Activated CD8-positive, alpha-beta T cell treated with anti-CD3 and anti-CD28 coated beads for 36 hours (primary cell): Measurements from ENCODE around the gene ERF. TPM values are rescaled to one million over a fixed set of nuclear protein-coding genes. Genes with fewer than 3 reads are reported as not detected.

Experiments
- ATAC-seq: fragments of 200-7000 bp; cut with Tn5 transposase; one replicate; pipeline ENCODE4 v1.10.0; 2021; ENCODE audit warnings: mild to moderate bottlenecking, moderate library complexity
- CTCF ChIA-PET: fragments of 350-600 bp; sonication (Branson Sonifier 250); formaldehyde crosslinking; loops from one replicate; lab custom pipeline; 2021; ENCODE audit warnings: antibody characterized with exemption; lab: Charles Lee
- POLR2A ChIA-PET: fragments of 350-600 bp; sonication (Branson Sonifier 250); formaldehyde crosslinking; loops from one replicate; lab custom pipeline; 2021; ENCODE audit warnings: antibody characterized with exemption; lab: Charles Lee
- DNase-seq: peaks from one replicate; pipeline ENCODE4 v3.0.0-alpha.2; 2020
- H3K27ac Mint-ChIP-seq: one replicate; pipeline ENCODE4 v1.8.0; 2021; ENCODE audit warnings: mild to moderate bottlenecking, mixed read lengths
- H3K27me3 Mint-ChIP-seq: one replicate; pipeline ENCODE4 v1.8.0; 2021; ENCODE audit warnings: mixed read lengths
- H3K36me3 Mint-ChIP-seq: one replicate; pipeline ENCODE4 v1.8.0; 2021; ENCODE audit warnings: low read depth, mixed read lengths
- H3K4me1 Mint-ChIP-seq: one replicate; pipeline ENCODE4 v1.8.0; 2021; ENCODE audit warnings: low read depth, mixed read lengths
- H3K4me3 Mint-ChIP-seq: one replicate; pipeline ENCODE4 v1.8.0; 2021; ENCODE audit warnings: mild to moderate bottlenecking, moderate library complexity, mixed read lengths
- H3K9me3 Mint-ChIP-seq: one replicate; pipeline ENCODE4 v1.8.0; 2021; ENCODE audit warnings: mixed read lengths
- intact Hi-C: fragments of 100-400 bp; cut with micrococcal nuclease; formaldehyde crosslinking; loops from one replicate; pipeline ENCODE4 v1.10.0; 2022
- total RNA-seq, 2 experiments: library from RNA; stranded (reverse); gene quantifications; one replicate each; pipeline ENCODE4 v1.2.3, GENCODE V29; 2021
- TF ChIP-seq, protein P1 (sequence below): fragments of 200-600 bp; IDR thresholded peaks from one replicate; pipeline ENCODE4 v1.8.0; 2022; ENCODE audit warnings: antibody characterized with exemption, mild to moderate bottlenecking

ERF gene
- total RNA-seq, 2 experiments from 2014 or later, result 60.0 to 69.2 TPM

DNA sequence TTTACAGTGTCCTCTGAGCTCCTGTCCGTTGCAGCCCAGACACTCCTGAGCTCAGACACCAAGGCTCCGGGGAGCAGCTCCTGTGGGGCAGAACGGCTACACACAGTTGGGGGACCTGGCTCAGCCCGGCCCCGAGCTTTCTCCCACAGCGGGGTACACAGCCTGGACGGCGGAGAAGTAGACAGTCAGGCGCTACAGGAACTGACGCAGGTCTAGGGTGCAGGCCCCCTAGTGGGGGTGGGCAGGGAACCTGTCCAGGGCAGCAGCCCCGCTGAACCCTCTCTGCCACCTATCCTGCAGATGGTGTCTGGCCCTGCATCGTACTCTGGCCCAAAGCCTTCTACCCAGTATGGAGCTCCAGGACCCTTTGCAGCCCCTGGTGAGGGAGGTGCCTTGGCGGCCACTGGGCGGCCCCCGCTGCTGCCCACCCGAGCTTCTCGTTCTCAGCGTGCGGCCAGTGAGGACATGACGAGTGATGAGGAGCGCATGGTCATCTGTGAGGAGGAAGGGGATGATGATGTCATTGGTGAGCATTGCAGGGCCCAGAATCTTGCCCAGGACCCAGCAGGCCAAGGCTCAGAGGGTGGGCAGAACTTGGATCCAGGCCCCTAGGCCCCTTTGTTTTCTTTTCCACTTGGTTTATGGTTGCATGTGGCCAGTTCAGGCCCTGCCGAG lies 34.1 kb upstream of the ERF start:
- ChIA-PET CTCF (interaction anchor here (1.2 to 1.4 kb wide), 4 partner anchors 45 to 180 kb away, joined by 3 read pairs; partner anchors contain the start of gene ZNF526), POLR2A (interaction anchor here (1.0 kb wide), 1 partner anchor 37 kb away, joined by 3 read pairs; no protein-coding TSS in a partner anchor)
- Mint-ChIP-seq H3K27ac (no peak overlapping the region), H3K9me3 (no peaks in the 10 kb centered on the region), H3K36me3 (peaks cover 16% of the 10 kb centered on the region), H3K4me1 (peaks cover 18% of the 10 kb centered on the region), H3K27me3 (no peaks in the 10 kb centered on the region), H3K4me3 (no peak overlapping the region)
- ATAC-seq (no peak), DNase-seq (no peak)
- intact Hi-C loops, result loop anchor here (10.0 kb wide), 1 partner anchor 154 kb away; the partner anchor contains the start of gene POU2F2
- TF ChIP-seq, protein P1, sequence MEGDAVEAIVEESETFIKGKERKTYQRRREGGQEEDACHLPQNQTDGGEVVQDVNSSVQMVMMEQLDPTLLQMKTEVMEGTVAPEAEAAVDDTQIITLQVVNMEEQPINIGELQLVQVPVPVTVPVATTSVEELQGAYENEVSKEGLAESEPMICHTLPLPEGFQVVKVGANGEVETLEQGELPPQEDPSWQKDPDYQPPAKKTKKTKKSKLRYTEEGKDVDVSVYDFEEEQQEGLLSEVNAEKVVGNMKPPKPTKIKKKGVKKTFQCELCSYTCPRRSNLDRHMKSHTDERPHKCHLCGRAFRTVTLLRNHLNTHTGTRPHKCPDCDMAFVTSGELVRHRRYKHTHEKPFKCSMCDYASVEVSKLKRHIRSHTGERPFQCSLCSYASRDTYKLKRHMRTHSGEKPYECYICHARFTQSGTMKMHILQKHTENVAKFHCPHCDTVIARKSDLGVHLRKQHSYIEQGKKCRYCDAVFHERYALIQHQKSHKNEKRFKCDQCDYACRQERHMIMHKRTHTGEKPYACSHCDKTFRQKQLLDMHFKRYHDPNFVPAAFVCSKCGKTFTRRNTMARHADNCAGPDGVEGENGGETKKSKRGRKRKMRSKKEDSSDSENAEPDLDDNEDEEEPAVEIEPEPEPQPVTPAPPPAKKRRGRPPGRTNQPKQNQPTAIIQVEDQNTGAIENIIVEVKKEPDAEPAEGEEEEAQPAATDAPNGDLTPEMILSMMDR, result no peak

GRCh38 chr19:42288387-42288786 lies 33.5 kb upstream of the ERF start:
- no peak overlapping the region for H3K27ac Mint-ChIP-seq
- H3K9me3 Mint-ChIP-seq, result no peaks in the 10 kb centered on the region
- no peak for DNase-seq
- H3K4me1 Mint-ChIP-seq, result peaks cover 18% of the 10 kb centered on the region
- ATAC-seq, result no peak
- H3K36me3 Mint-ChIP-seq, result peaks cover 13% of the 10 kb centered on the region
- ChIA-PET POLR2A (interaction anchor here (1.0 kb wide), 1 partner anchor 36 kb away, joined by 3 read pairs; no protein-coding TSS in a partner anchor), CTCF (interaction anchor here (1.2 to 1.4 kb wide), 4 partner anchors 44 to 143 kb away, joined by 3 read pairs; partner anchors contain the start of gene ZNF526)
- TF ChIP-seq, protein P1, result no peak
- no peak overlapping the region for H3K4me3 Mint-ChIP-seq
- H3K27me3 Mint-ChIP-seq, result no peaks in the 10 kb centered on the region
- intact Hi-C loops, result loop anchor here (10.0 kb wide), 1 partner anchor 154 kb away; the partner anchor contains the start of gene POU2F2

- intact Hi-C loops, result loop anchor here (10.0 kb wide), 1 partner anchor 153 kb away; the partner anchor contains the start of gene POU2F2
- Mint-ChIP-seq H3K4me1 (peaks cover 18% of the 10 kb centered on the region), H3K4me3 (no peak overlapping the region), H3K27ac (no peak overlapping the region), H3K9me3 (no peaks in the 10 kb centered on the region), H3K36me3 (peaks cover 10% of the 10 kb centered on the region), H3K27me3 (no peaks in the 10 kb centered on the region)
- DNase-seq (no peak), ATAC-seq (no peak)
- ChIA-PET POLR2A (interaction anchor here (1.0 kb wide), 1 partner anchor 36 kb away, joined by 3 read pairs; no protein-coding TSS in a partner anchor), CTCF (interaction anchor here (0.7 to 1.4 kb wide), 6 partner anchors 9 to 143 kb away, joined by 3 read pairs; partner anchors contain the start of gene ZNF526)
- TF ChIP-seq, protein P1, result no peak
Observed at GRCh38 chr19:42287827-42288107, 32.8 kb upstream of the ERF start.

DNA sequence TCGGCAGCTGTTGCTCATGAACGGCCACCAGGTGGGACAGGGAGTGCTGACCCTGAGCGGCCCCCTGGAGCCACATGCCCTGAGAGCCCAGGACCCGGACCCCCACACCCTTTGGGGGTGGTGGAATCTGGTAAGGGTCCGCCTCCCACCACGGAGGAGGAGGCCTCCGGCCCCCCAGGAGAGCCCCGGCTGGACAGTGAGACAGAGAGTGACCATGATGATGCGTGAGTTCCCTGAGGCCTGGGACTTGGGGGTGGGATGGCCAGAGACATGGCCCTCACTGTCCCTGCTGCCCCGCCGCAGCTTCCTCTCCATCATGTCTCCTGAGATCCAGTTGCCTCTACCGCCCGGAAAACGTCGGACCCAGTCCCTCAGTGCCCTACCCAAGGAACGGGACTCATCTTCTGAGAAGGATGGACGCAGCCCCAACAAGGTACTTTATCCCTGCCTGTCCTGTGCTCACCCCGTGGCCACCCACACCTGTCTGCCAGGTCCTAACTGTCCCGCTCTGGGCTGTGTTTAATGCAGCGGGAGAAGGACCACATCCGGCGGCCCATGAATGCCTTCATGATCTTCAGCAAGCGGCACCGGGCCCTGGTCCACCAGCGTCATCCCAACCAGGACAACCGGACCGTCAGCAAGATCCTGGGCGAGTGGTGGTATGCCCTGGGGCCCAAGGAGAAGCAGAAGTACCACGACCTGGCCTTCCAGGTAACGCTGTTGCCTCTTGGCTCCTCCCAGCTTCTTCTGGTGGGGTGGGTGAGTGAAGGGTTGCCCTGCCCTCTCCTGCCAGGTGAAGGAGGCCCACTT lies 32.3 kb upstream of the ERF start:
- no peak for DNase-seq
- intact Hi-C loops, result loop anchor here (10.0 kb wide), 1 partner anchor 152 kb away; the partner anchor contains the start of gene POU2F2
- no peak overlapping the region for H3K4me3 Mint-ChIP-seq
- TF ChIP-seq, protein P1, result no peak
- POLR2A ChIA-PET, result interaction anchor here (1.0 kb wide), 1 partner anchor 14 kb away, joined by 3 read pairs; no protein-coding TSS in a partner anchor
- no peaks in the 10 kb centered on the region for H3K9me3 Mint-ChIP-seq
- H3K27me3 Mint-ChIP-seq, result no peaks in the 10 kb centered on the region
- CTCF ChIA-PET, result interaction anchor here (0.7 to 1.2 kb wide), 3 partner anchors 8 to 144 kb away, joined by 3 read pairs; no protein-coding TSS in a partner anchor
- ATAC-seq, result no peak
- H3K4me1 Mint-ChIP-seq, result peaks cover 18% of the 10 kb centered on the region
- H3K36me3 Mint-ChIP-seq, result peaks cover 8% of the 10 kb centered on the region
- no peak overlapping the region for H3K27ac Mint-ChIP-seq
